ENCODE data around the gene TAF9. TPM values are rescaled to one million over a fixed set of nuclear protein-coding genes. Genes with fewer than 3 reads are reported as not detected.
A peak's percentile ranks its signal among the peaks of the same experiment; 100 is the strongest.

Gene TAF9
- total and polyA plus RNA-seq, 2 experiments from 2014 or later = 65.1 to 146 TPM

DNA sequence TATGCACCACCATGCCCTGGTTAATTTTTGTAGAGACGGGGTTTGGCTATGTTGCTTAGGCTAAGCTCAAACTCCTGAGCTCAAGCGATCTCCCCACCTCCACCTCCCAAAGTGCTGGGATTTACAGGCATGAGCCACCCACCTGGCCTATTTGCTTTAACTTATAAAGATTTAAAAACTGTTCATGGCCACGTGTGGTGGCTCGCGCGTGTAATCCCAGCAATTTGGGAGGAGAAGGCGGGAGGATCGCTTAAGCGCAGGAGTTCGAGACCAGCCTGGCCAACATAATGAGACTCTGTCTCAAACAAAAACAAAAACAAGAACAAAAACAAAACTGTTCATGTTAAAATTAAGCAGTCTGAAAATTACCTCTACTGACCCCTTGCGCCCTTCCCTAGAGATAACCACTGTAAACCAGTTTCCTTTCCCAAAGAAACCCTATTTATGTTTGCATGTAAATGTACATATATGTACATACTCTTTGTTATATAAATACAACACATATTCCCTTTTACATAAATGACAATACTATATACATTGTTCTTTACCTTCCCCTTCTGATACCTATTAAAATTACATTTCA, 1.5 kb downstream of the TAF9 start (continued):
- TF ChIP-seq ZNF114 (CRISPR knock-in tag; IDR thresholded peaks at IDR 0.05) = no peak

DNA sequence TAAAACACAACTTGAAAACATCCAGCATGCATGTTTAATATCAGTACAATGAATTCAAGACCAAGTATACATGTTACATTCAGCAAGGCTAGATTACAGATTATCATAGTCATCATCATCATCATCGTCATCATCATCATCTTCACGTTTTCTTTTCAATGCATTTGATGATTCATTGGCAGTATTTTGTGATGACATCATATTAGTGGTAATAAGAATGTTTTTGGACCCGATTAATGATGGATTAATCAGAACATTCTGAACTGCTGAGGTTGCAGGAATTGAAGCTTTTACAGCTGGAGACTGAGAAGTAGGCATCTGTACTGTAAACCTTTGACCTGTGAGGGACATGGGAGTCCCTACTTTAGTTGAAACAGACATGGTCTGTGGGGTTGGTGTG, 4.5 kb downstream of the TAF9 start:
- peaks cover 75% of the 10 kb centered on the region for H3K79me2 ChIP-seq (replicated peaks; ENCODE audit: insufficient read depth)
- no peaks in the 10 kb centered on the region for H3K9me2 ChIP-seq (ENCODE audit: insufficient read depth)
- no peak overlapping the region for H3K4me3 ChIP-seq
- H3K4me1 ChIP-seq (ENCODE audit: insufficient read depth) = no peaks in the 10 kb centered on the region
- H3K36me3 ChIP-seq (ENCODE audit: insufficient read depth) = peaks cover 19% of the 10 kb centered on the region; the same call in 1 of the 2 replicates
- H4K20me1 ChIP-seq (replicated peaks; ENCODE audit: insufficient read depth) = peaks cover 18% of the 10 kb centered on the region
- no peaks in the 10 kb centered on the region for H3F3A ChIP-seq (replicated peaks; ENCODE audit: low read depth)
- Mint-ChIP-seq H3K4me1 (peaks cover 6% of the 10 kb centered on the region), H3K9me3 (no peaks in the 10 kb centered on the region), H3K4me3 (no peak overlapping the region), H3K27me3 (ENCODE audit: insufficient read depth, low read depth, poor library complexity) (peaks cover 8% of the 10 kb centered on the region), H3K36me3 (ENCODE audit: low read depth) (peaks cover 49% of the 10 kb centered on the region), H3K27ac (no peak overlapping the region)
- H3K27ac ChIP-seq (ENCODE audit: low read depth) = no peak overlapping the region
- H2AFZ ChIP-seq = no peak overlapping the region
- no peaks in the 10 kb centered on the region for H3K27me3 ChIP-seq (ENCODE audit: insufficient read depth)
- H3K4me2 ChIP-seq = no peak overlapping the region
- ATAC-seq (no peak), DNase-seq (ENCODE audit: low spot score) (no peak)
- no peak for TF ChIP-seq NANOG (IDR thresholded peaks at IDR 0.05; ENCODE audit: borderline replicate concordance)
- TF ChIP-seq, protein P1, sequence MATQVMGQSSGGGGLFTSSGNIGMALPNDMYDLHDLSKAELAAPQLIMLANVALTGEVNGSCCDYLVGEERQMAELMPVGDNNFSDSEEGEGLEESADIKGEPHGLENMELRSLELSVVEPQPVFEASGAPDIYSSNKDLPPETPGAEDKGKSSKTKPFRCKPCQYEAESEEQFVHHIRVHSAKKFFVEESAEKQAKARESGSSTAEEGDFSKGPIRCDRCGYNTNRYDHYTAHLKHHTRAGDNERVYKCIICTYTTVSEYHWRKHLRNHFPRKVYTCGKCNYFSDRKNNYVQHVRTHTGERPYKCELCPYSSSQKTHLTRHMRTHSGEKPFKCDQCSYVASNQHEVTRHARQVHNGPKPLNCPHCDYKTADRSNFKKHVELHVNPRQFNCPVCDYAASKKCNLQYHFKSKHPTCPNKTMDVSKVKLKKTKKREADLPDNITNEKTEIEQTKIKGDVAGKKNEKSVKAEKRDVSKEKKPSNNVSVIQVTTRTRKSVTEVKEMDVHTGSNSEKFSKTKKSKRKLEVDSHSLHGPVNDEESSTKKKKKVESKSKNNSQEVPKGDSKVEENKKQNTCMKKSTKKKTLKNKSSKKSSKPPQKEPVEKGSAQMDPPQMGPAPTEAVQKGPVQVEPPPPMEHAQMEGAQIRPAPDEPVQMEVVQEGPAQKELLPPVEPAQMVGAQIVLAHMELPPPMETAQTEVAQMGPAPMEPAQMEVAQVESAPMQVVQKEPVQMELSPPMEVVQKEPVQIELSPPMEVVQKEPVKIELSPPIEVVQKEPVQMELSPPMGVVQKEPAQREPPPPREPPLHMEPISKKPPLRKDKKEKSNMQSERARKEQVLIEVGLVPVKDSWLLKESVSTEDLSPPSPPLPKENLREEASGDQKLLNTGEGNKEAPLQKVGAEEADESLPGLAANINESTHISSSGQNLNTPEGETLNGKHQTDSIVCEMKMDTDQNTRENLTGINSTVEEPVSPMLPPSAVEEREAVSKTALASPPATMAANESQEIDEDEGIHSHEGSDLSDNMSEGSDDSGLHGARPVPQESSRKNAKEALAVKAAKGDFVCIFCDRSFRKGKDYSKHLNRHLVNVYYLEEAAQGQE (IDR thresholded peaks at IDR 0.05; ENCODE audit: unreplicated experiment) = no peak
- no peak for TF ChIP-seq STAT1 (IDR thresholded peaks at IDR 0.05; ENCODE audit: unreplicated experiment)

DNA sequence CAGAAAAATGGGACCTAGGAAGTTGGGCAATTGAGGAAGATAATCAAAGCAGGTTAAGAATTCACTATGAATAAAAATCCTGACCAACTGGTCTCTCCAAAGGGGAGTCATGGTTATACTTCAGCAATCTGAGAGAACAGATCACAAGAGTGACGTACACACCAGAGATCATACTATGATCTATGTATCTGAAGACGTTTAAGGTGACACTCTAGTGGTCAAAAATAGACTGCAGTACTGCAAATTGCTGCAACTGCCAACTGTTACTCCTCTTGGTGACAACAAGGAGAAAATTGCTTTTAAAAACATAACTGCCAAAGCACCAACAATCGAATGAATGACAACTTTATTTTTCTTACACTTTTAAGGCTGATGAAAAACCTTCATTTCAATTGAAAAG, 4.9 kb downstream of the TAF9 start:
- Histone ChIP-seq H3K36me3 (ENCODE audit: insufficient read depth) (peaks cover 19% of the 10 kb centered on the region; the same call in 1 of the 2 replicates), H4K20me1 (replicated peaks; ENCODE audit: insufficient read depth) (peaks cover 21% of the 10 kb centered on the region), H3K4me1 (ENCODE audit: insufficient read depth) (no peaks in the 10 kb centered on the region), H3F3A (replicated peaks; ENCODE audit: low read depth) (no peaks in the 10 kb centered on the region), H3K9me2 (ENCODE audit: insufficient read depth) (no peaks in the 10 kb centered on the region), H3K4me3 (no peak overlapping the region), H3K27ac (ENCODE audit: low read depth) (no peak overlapping the region), H3K4me2 (no peak overlapping the region), H2AFZ (no peak overlapping the region), H3K27me3 (ENCODE audit: insufficient read depth) (no peaks in the 10 kb centered on the region), H3K79me2 (replicated peaks; ENCODE audit: insufficient read depth) (peaks cover 79% of the 10 kb centered on the region)
- Mint-ChIP-seq H3K27ac (no peak overlapping the region), H3K4me1 (peaks cover 6% of the 10 kb centered on the region), H3K27me3 (ENCODE audit: insufficient read depth, low read depth, poor library complexity) (peaks cover 4% of the 10 kb centered on the region), H3K36me3 (ENCODE audit: low read depth) (peaks cover 49% of the 10 kb centered on the region), H3K9me3 (no peaks in the 10 kb centered on the region), H3K4me3 (no peak overlapping the region)
- ATAC-seq = no peak
- TF ChIP-seq, protein P2, sequence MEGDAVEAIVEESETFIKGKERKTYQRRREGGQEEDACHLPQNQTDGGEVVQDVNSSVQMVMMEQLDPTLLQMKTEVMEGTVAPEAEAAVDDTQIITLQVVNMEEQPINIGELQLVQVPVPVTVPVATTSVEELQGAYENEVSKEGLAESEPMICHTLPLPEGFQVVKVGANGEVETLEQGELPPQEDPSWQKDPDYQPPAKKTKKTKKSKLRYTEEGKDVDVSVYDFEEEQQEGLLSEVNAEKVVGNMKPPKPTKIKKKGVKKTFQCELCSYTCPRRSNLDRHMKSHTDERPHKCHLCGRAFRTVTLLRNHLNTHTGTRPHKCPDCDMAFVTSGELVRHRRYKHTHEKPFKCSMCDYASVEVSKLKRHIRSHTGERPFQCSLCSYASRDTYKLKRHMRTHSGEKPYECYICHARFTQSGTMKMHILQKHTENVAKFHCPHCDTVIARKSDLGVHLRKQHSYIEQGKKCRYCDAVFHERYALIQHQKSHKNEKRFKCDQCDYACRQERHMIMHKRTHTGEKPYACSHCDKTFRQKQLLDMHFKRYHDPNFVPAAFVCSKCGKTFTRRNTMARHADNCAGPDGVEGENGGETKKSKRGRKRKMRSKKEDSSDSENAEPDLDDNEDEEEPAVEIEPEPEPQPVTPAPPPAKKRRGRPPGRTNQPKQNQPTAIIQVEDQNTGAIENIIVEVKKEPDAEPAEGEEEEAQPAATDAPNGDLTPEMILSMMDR (conservative IDR thresholded peaks at IDR 0.05; ENCODE audit: low read depth in 2 of 2) = peak in 1 of 2 experiments; percentile 50; a peak in 2 of 4 replicates
- TF ChIP-seq EZH2phosphoT487 (IDR thresholded peaks at IDR 0.05; ENCODE audit: unreplicated experiment) (no peak), ZNF331 (CRISPR knock-in tag; IDR thresholded peaks at IDR 0.05; ENCODE audit: low read depth) (no peak), POLR2AphosphoS5 (IDR thresholded peaks at IDR 0.05; ENCODE audit: low read depth) (no peak), STAT1 (IDR thresholded peaks at IDR 0.05; ENCODE audit: unreplicated experiment) (no peak)
- TF ChIP-seq, protein P3, sequence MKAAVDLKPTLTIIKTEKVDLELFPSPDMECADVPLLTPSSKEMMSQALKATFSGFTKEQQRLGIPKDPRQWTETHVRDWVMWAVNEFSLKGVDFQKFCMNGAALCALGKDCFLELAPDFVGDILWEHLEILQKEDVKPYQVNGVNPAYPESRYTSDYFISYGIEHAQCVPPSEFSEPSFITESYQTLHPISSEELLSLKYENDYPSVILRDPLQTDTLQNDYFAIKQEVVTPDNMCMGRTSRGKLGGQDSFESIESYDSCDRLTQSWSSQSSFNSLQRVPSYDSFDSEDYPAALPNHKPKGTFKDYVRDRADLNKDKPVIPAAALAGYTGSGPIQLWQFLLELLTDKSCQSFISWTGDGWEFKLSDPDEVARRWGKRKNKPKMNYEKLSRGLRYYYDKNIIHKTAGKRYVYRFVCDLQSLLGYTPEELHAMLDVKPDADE (IDR thresholded peaks at IDR 0.05) = no peak
- peak; percentile 13 for DNase-seq (ENCODE audit: low spot score)

All from GM23338 (cell line).